NCI-H345 treated with DMSO at 0.1 percent for 48 hours (cell line): Measurements from ENCODE around the gene CRYGA.
"Not testable (repeated sequence)": the region's sequence is repeated elsewhere in the genome, so short reads cannot be mapped to it uniquely, and the experiment has no call there.

Experiments
- DNase-seq: peaks from one replicate; lab custom pipeline; 2025; ENCODE audit not compliant: unreplicated experiment; lab: John Stamatoyannopoulos, UW

CRYGA gene

DNA sequence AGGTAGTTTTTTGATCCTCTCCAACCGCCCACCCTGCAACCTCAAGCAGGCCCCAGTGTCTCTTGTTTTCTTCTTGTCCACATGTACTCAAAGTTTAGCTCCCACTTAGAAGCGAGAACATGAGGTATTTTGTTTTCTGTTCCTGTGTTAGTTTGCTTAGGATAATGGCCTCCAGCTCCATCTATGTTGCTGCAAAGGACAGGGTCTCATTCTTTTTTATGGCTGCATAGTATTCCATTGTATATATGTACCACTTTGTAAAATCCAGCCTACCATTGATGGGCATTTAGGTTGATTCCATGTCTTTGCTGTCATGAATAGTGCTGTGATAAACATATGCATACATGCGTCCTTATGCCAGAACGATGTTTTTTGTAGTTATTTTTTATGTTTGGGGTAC is 36.3 kb downstream of the CRYGA start:
- DNase-seq = no peak

GRCh38 chr2:208125251-208125650 is 38.1 kb downstream of the CRYGA start:
- no peak for DNase-seq

GRCh38 chr2:208124013-208124715 is 39.2 kb downstream of the CRYGA start, which contains the start of gene CRYGD:
Gene CRYGD, minus strand, starts transcription at chr2:208124524. Its CDS starts 51 bp downstream, at chr2:208124473.
- not testable (repeated sequence) for DNase-seq

GRCh38 chr2:208122248-208122647 is 41.1 kb downstream of the CRYGA start:
- no peak for DNase-seq

GRCh38 chr2:208118918-208119317 is 44.5 kb downstream of the CRYGA start:
- no peak for DNase-seq

- not testable (repeated sequence) for DNase-seq
Measured at GRCh38 chr2:208117390-208117789, 46.0 kb downstream of the CRYGA start.

DNA sequence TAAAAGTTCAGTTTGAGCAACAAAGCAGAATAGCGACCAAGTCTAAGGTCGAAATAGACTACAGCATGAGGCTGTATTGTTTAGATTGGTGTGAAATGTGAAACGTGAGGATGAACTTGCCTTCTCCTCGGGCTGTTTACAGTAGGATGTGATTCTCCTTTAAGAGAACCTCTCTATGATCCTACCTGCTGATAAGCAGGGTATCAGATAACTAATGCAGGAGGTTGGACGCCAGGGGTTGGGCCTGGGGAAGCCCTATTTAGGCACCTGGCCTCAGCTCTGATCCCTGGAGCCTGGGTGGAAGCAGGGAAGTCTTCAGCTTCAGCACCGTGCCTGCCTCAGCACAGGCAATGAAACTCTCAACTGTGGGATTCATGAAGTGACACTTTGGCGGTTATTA is 50.4 kb downstream of the CRYGA start:
- peak; percentile 65 for DNase-seq

GRCh38 chr2:208112273-208112745 is 51.1 kb downstream of the CRYGA start:
- not testable (repeated sequence) for DNase-seq
